Activated CD4-positive, CD25-positive, alpha-beta regulatory T cell treated with anti-CD3 and anti-CD28 coated beads, Interleukin-2, amount 50 U/mL, for 72 hours (primary cell): ENCODE results near the gene COX7B.
"Not testable (repeated sequence)": the region's sequence is repeated elsewhere in the genome, so short reads cannot be mapped to it uniquely, and the experiment has no call there.

ENCODE experiments used
- DNase-seq: peaks from one replicate; pipeline ENCODE4 v3.0.0; 2021

Gene COX7B

DNA sequence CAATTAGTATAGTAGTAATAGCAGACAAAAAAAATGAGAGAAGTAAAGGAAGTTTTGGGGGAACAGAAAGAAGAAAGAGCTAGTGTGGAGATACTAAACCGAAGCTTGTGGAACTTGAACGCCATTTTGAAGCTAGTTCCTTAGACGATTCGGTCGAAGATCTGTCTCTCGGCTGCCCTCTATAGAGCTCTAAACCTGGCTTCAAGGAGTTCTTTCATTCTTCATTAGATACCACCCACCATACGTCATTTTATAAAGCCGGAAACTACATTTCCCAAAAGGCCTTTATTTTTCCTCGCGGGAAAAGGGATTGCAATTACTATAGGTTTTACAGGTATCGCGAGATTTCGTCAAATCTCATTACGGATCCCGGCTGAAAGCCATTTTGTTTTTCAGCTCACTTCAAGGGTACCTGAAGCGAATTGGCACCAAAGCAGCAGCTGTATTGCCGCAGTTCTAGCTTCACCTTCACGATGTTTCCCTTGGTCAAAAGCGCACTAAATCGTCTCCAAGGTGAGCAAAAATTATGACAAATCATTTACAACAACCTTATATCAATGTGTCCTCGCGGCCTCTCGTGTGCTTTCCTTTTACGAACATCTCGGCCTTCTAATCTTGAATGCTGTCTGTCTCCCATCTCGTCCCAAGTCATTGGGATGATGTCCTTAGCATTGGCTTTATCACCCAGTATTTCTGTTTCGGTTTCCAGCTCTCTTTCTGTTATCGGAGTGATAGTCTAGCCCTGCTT is at the start of gene COX7B:
COX7B (plus strand) TSS at position 388 of the 748 bp plus-strand sequence; CDS start at position 474, 86 bp downstream.
- DNase-seq: peak; percentile 37

- no peak for DNase-seq
These were observed 23.9 kb upstream of the COX7B start for GRCh38 chrX:77875372-77875771.

- DNase-seq: not testable (repeated sequence)
These were observed 17.9 kb upstream of the COX7B start for GRCh38 chrX:77881418-77881817.

DNA sequence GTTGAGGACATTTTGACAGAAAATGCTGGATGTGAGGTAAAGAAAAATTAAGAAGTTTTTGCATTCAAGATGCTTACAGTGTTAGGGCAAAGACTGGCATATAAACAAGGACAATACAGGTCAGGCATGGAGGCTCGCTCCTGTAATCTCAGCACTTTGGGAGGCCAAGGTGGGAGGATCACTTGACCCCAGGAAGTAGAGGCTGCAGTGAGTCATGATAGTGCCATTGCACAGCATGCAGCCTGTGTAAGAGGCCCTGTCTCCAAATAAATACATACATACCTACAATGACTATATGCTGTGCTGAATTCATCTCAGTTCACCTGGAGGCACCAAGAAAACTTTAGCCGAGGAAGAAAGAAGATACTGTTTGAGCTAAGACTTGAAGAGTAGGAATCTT is 6.4 kb upstream of the COX7B start:
- no peak for DNase-seq

GRCh38 chrX:77893713-77894112 is 5.6 kb upstream of the COX7B start:
- DNase-seq: no peak

GRCh38 chrX:77894921-77895886 is 4.1 kb upstream of the COX7B start, which contains the start of gene MAGT1:
Gene MAGT1, minus strand, starts transcription at chrX:77895435. Its CDS starts 25 bp downstream, at chrX:77895410.
- DNase-seq: peak; percentile 75

- no peak for DNase-seq
These were observed 1.4 kb downstream of the COX7B start for GRCh38 chrX:77900688-77901087.

DNA sequence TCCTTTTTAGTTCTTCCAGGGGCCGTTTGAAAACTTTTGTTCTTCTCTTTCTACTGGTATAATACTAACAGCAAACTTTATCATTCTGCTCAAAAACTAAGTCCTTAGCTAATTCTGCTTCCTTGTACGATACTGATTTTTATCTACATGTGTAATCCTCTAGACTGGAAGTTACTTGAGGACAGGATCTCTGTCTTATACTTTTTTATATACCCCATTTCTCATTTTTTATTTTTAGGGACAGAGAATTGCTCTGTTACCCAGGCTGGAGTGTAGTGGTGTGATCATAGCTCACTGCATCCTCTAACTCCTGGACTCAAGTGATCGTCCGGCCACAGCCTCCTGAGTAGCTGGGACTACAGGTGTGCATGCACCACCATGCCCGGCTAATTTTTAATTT is 2.2 kb downstream of the COX7B start:
- no peak for DNase-seq

GRCh38 chrX:77910108-77910840 is 11.0 kb downstream of the COX7B start, which contains the start of gene ATP7A:
Gene ATP7A, plus strand, starts transcription at chrX:77910693. Its CDS starts 60,949 bp downstream, at chrX:77971642.
- DNase-seq: peak; percentile 79

- no peak for DNase-seq
These were observed 18.1 kb downstream of the COX7B start for GRCh38 chrX:77917294-77917933.

DNA sequence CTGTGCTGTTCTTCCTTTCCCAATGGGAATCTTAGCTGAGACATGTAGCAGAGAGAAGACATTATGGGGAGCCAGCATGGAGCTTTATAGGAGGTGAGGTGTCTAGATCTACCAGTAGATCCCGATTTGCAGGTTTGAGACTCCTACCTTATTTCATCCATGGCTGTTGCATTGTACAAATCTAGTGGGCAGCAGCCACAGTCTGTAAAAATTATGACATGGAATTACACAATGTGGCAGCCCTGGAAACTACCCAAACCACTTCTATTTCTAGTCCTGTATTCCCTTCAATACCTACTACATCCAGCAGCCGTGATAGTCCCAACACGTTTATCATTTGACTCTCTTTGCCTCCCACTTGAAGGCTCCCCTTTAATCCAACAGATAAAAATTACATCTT is 19.3 kb downstream of the COX7B start:
- DNase-seq: no peak

DNA sequence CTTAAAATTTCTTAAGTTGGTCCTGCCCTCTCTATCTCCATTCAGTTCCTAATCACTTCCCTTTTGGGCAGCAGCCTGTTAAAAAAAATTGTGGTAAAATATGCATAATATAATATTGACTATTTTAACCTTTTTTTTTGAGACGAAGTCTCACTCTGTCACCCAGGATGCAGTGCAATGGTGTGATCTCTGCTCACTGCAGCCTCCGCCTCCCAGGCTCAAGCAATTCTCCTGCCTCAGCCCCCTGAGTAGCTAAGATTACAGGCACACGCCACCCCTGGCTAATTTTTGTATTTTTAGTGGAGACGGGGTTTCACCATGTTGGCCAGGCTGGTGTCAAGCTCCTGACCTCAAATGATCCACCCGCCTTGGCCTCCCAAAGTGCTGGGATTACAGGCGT is 20.1 kb downstream of the COX7B start:
- not testable (repeated sequence) for DNase-seq

DNA sequence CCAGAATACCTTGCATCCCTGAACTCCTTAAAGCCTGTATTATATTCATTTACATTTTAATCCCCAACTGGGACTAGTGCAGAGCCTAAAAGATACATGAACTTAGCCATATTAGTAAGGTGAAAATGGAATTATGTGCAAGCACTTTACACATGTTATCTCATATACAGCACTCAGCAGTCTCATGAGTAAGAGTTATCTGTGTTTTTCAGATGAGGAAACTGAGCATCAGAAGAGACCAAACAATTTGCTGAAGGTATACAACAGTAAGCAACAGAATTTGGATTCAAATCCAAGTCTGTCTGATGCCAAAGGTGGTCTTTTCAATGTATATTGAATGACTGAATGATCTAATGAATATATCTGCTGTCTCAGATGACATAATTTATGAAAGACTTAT is 23.5 kb downstream of the COX7B start:
- no peak for DNase-seq

DNA sequence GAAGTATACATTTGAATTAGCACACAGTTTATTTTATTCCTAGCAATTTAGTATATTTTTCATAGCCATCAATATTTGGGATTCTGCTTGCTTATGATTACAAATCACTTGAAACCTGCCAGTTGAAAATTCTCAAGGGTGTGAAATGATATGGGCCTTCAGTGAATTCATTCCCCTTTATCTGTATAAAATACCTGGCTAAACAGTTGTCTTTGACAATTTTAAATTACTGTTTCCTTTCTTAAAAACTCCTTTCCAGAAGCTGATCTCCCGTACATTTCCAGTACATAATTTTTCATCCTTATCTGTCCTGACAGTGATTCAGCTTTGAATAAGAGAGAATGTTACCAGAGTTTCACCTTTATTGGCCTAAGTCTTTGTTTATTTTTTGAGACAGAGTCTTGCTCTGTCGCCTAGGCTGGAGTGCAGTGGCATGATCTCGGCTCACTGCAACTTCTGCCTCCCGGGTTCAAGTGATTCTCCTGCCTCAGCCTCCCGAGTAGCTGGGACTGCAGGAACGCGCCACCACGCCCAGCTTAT is 25.1 kb downstream of the COX7B start:
- DNase-seq: no peak

DNA sequence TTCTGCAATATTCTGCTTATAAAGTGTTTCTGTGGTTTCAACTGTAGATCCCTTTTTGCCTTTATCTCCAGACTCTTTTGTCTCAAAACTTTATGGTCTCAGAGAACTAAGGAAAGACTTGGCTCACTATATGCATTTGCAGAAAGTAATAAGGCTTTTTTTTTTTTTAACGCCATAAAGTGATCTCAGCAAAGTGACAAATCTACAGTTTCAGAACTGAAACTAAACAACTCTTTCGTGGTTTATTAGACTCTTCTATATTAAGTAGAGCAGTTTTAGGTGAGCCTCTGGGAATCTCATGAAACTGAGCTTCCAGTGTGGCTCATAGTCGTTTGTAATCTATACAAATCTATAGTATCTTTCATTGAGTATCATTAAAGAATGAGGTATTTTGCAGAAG is 26.5 kb downstream of the COX7B start:
- no peak for DNase-seq

- DNase-seq: no peak
These were observed 31.3 kb downstream of the COX7B start for GRCh38 chrX:77930581-77930980.

DNA sequence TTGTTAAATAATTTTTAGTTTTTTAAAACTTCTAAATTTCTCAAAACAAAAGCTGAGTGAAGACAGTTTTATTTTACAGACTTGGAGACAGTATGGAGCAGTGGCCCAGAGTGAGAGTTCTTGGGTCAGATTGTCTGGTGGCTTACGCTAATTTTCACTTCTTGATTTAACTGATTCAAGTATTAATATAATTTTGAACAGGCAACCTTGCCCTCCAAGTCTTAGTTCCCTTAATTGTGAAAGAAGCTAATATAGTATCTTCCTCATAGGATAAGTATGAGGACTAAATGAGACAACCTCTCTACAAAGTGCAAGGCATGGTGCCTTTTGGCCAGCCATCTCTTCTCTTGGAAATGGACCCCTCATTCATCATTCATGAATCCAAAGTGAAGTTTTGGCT is 36.6 kb downstream of the COX7B start:
- no peak for DNase-seq

DNA sequence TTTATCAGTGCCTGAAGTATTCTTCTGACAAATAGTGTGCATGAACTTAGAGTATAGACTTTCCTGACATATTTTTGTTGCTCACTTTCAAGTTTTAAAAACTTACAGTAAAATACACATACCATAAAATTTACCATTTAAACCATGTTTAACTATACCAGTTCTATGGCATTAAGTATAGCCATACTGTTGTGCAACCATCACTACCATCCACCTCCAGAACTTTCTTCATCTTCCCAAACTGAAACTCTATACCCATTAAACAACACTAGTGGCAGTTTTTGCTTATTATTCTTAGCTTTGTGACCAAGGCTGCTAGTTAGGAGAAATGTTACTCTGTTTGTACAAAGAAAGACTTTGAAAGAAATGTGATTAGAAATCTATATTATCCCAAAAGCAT is 37.0 kb downstream of the COX7B start:
- no peak for DNase-seq

DNA sequence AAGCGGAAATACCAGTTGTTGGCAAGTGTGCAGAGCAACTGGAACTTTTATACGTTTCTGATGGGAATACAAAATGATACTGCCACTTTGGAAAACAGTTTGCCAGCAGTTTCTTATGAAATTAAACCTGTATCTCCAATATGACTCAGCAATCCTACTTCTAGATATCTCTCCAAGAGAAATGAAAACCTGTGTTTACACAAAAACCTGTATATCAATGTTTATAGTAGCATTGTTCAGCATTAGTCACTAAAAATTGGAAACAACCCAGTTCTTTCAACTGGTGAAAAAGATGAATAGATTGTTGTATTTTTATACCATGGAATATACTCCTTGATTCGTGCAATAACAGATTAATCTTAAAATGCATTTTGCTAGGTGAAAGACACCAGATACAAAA is 38.0 kb downstream of the COX7B start:
- no peak for DNase-seq

GRCh38 chrX:77938083-77938680 is 38.9 kb downstream of the COX7B start:
- DNase-seq: no peak

GRCh38 chrX:77945031-77945430 is 45.8 kb downstream of the COX7B start:
- DNase-seq: not testable (repeated sequence)
